ENCODE results near the gene GNAZ. TPM values are rescaled to one million over a fixed set of nuclear protein-coding genes. Genes with fewer than 3 reads are reported as not detected.

GNAZ gene
- total RNA-seq, 1 experiment from 2014 or later = 5.0 TPM

DNA sequence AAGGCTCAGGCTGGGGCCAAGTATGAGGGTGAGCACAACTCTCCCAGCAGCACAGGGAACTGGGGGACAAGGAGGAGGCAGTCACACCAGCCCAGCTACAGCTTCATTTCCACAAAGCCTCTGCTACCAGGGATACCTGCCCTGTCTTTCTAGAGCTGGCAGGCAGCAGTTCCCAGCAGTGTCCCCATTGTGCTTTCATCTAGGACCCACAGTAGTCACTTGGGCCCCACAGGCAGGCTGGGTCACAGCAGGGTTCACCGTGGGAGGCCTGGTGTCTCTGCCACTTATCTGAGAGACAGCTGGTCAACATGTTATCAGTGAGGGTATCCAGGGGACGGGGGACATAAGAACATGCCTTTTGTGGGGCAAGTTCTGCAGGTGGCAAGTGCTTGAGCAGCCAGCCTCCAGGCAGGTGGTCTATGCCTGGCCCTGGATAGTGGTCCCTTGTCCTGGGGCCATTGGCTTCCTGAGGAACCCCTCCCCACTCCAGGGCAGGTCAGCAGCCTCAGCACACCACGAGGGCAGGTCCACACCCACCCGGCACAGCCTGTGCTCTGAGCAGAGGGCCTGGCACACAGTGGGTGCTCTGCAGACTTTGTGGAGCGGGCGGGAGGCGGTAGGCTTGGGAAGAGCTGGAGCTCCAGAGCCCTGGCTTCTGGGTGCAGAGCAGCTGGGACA is 29.9 kb downstream of the GNAZ start:
- H2AK5ac ChIP-seq (ENCODE audit: insufficient read length, low read length) = no peak overlapping the region
- Mint-ChIP-seq H3K4me3 (no peak overlapping the region), H3K36me3 (ENCODE audit: insufficient read depth in 1 of 3, low read depth in 3 of 3) (peaks cover 0 to 13% (median 4%) of the 10 kb centered on the region in 3 experiments; a peak in 3 of 7 replicates), H3K27ac (no peak overlapping the region; a peak in 1 of 7 replicates), H3K9me3 (no peaks in the 10 kb centered on the region), H3K4me1 (peaks cover 0 to 3% of the 10 kb centered on the region in 2 experiments; a peak in 2 of 4 replicates), H3K27me3 (ENCODE audit: low read depth) (peaks cover 12% of the 10 kb centered on the region)
- no peaks in the 10 kb centered on the region for H4K20me1 ChIP-seq (ENCODE audit: control insufficient read depth, insufficient read depth, insufficient read length)
- TF ChIP-seq, protein P1, sequence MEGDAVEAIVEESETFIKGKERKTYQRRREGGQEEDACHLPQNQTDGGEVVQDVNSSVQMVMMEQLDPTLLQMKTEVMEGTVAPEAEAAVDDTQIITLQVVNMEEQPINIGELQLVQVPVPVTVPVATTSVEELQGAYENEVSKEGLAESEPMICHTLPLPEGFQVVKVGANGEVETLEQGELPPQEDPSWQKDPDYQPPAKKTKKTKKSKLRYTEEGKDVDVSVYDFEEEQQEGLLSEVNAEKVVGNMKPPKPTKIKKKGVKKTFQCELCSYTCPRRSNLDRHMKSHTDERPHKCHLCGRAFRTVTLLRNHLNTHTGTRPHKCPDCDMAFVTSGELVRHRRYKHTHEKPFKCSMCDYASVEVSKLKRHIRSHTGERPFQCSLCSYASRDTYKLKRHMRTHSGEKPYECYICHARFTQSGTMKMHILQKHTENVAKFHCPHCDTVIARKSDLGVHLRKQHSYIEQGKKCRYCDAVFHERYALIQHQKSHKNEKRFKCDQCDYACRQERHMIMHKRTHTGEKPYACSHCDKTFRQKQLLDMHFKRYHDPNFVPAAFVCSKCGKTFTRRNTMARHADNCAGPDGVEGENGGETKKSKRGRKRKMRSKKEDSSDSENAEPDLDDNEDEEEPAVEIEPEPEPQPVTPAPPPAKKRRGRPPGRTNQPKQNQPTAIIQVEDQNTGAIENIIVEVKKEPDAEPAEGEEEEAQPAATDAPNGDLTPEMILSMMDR (conservative IDR thresholded peaks at IDR 0.05) = no peak
- no peak overlapping the region for H2AFZ ChIP-seq (ENCODE audit: low read length)
- DNase-seq = no peak
- no peak overlapping the region for H3K23ac ChIP-seq (ENCODE audit: insufficient read length, low read depth, low read length)
- H3K56ac ChIP-seq (ENCODE audit: insufficient read length, low read depth, low read length) = no peak overlapping the region
- H2BK5ac ChIP-seq (ENCODE audit: insufficient read length, low read length) = no peak overlapping the region
- no peak overlapping the region for H4K91ac ChIP-seq (ENCODE audit: insufficient read length, low read depth, low read length)
- no peak overlapping the region for H3K4ac ChIP-seq (ENCODE audit: low read depth, low read length)
- WGBS (ENCODE audit: extremely low coverage, insufficient read length, low lambda C conversion rate) = no CpG with 5 or more reads among the region's 7 CpGs
- H3K18ac ChIP-seq (ENCODE audit: insufficient read length, low read depth, low read length) = no peak overlapping the region
- H3T11ph ChIP-seq (ENCODE audit: low read length) = no peak overlapping the region
- no peak overlapping the region for H3K27ac ChIP-seq (ENCODE audit: insufficient read length, low read depth, low read length)
- H3K79me1 ChIP-seq (ENCODE audit: insufficient read depth, low read depth, low read length, poor library complexity, severe bottlenecking) = no peaks in the 10 kb centered on the region
- H3K14ac ChIP-seq (ENCODE audit: insufficient read depth, low read length) = no peak overlapping the region; the same call in 1 of the 2 replicates
- no peak overlapping the region for H2BK20ac ChIP-seq (ENCODE audit: low read depth, low read length, poor library complexity, severe bottlenecking)
- H4K5ac ChIP-seq (ENCODE audit: insufficient read length, low read depth, low read length) = no peak overlapping the region
- H2BK15ac ChIP-seq (ENCODE audit: low read depth, low read length) = no peak overlapping the region
- H3K9me3 ChIP-seq (ENCODE audit: control insufficient read depth, low read depth, low read length) = no peaks in the 10 kb centered on the region
- H3K9ac ChIP-seq (ENCODE audit: extremely low read depth, insufficient read length, low read length) = no peak overlapping the region
- H3K79me2 ChIP-seq (ENCODE audit: insufficient read depth, low read length) = no peaks in the 10 kb centered on the region
- no peaks in the 10 kb centered on the region for H3K23me2 ChIP-seq (ENCODE audit: insufficient read length, low read depth, low read length, poor library complexity, severe bottlenecking)
- H2BK120ac ChIP-seq (ENCODE audit: low read depth, low read length, poor library complexity, severe bottlenecking) = no peak overlapping the region
- H4K8ac ChIP-seq (replicated peaks; ENCODE audit: insufficient read length, low read depth, low read length) = no peak overlapping the region
- no peak overlapping the region for H2BK12ac ChIP-seq (ENCODE audit: insufficient read length, low read depth, low read length)
- H3K4me1 ChIP-seq (ENCODE audit: insufficient read depth, low read length) = no peaks in the 10 kb centered on the region
- no peaks in the 10 kb centered on the region; the same call in 1 of the 2 replicates for H3K27me3 ChIP-seq (ENCODE audit: insufficient read depth, low read length)
- no peak overlapping the region for H3K4me2 ChIP-seq (ENCODE audit: insufficient read depth, insufficient read length, low read length)
